K562 (cell line): ENCODE results near the gene TXN2. TPM values are rescaled to one million over a fixed set of nuclear protein-coding genes. Genes with fewer than 3 reads are reported as not detected.
A peak's percentile ranks its signal among the peaks of the same experiment; 100 is the strongest.

Experiments
- ARID3B ChIP-seq: fragments of 250-450 bp; sonication (Bioruptor Pico); IDR thresholded peaks from 2 replicates; pipeline ENCODE4 v1.4.0; 2020; ENCODE audit warnings: borderline replicate concordance
- CREB5 ChIP-seq: fragments of 250-450 bp; sonication (Bioruptor Pico); IDR thresholded peaks from 2 replicates; pipeline ENCODE4 v1.5.0; 2020; ENCODE audit warnings: mild to moderate bottlenecking
- GABPA ChIP-seq: fragments of 200-800 bp; sonication (Bioruptor generic); conservative IDR thresholded peaks from 2 replicates; pipeline ENCODE4 v1.6.1; 2016; ENCODE audit warnings: low read depth, missing genetic modification characterization, missing compliant biosample characterization
- MYBL2 ChIP-seq, 2 experiments: fragments of 450-650 bp in 1 of 2; sonication (generic) in 1 of 2; formaldehyde crosslinking in 1 of 2; IDR thresholded peaks; 2 replicates each; pipeline versions ENCODE4 v1.6.1 to v1.8.1; 2017 to 2022; ENCODE audit warnings: borderline replicate concordance in 1 of 2, inconsistent platforms in 1 of 2, low read depth in 1 of 2, mild to moderate bottlenecking in 1 of 2, missing genetic modification reagents in 1 of 2, moderate library complexity in 1 of 2
- NUFIP1 ChIP-seq: fragments of 450-650 bp; IDR thresholded peaks from 2 replicates; pipeline ENCODE4 v1.6.1; 2018; ENCODE audit not compliant: partially characterized antibody
- ZBTB40 ChIP-seq, 2 experiments: fragments of 450-650 bp in 1 of 2; sonication (generic) in 1 of 2; formaldehyde crosslinking in 1 of 2; IDR thresholded peaks; 2 replicates each; pipeline versions ENCODE4 v1.7.1 to v1.9.0; 2016 to 2022; ENCODE audit warnings: inconsistent platforms in 1 of 2, mild to moderate bottlenecking in 1 of 2, missing genetic modification reagents in 1 of 2
- ZNF146 ChIP-seq: IDR thresholded peaks from one replicate; pipeline ENCODE4 v1.6.1; 2018; ENCODE audit warnings: missing compliant biosample characterization; ENCODE audit not compliant: unreplicated experiment
- ZNF174 ChIP-seq: fragments of 250-450 bp; sonication (Bioruptor Pico); IDR thresholded peaks from 2 replicates; pipeline ENCODE4 v1.4.0; 2020; ENCODE audit warnings: mild to moderate bottlenecking
- ZNF311 ChIP-seq: fragments of 250-450 bp; sonication (Bioruptor Pico); IDR thresholded peaks from 2 replicates; pipeline ENCODE4 v1.4.0; 2020; ENCODE audit warnings: mild to moderate bottlenecking, moderate library complexity
- ZNF639 ChIP-seq, 2 experiments: fragments of 200-800 bp in 1 of 2; sonication (Bioruptor generic) in 1 of 2; sonication (generic) in 1 of 2; formaldehyde crosslinking in 1 of 2; IDR thresholded peaks in 1 of 2; conservative IDR thresholded peaks in 1 of 2; 2 replicates each; pipeline versions ENCODE4 v1.5.0 to v1.6.1; 2016 to 2020; ENCODE audit warnings: missing compliant biosample characterization in 1 of 2, missing genetic modification characterization in 1 of 2, missing genetic modification reagents in 1 of 2
- ZSCAN29 ChIP-seq: fragments of 450-650 bp; IDR thresholded peaks from 2 replicates; pipeline ENCODE4 v1.6.1; 2017
- polyA plus RNA-seq, 8 experiments: library from polyadenylated mRNA; depleted of rRNA in 4 of 8; stranded (reverse) in 5 of 8; unstranded in 3 of 8; fragments of >200 nt; fragmentation: Nextera tagmentation in 2 of 8; fragmentation: Illumina TruSeq in 1 of 8; extraction: Ambion mirVana in 2 of 8; extraction: Trizol in 1 of 8; gene quantifications; 2 replicates each; pipeline versions ENCODE4 v1.2.1 to v1.2.3, GENCODE V29; 2011 to 2014; ENCODE audit warnings: inconsistent platforms in 1 of 8, missing spikeins in 1 of 8
- total RNA-seq, 7 experiments: library from RNA; depleted of rRNA in 6 of 7; stranded (reverse); fragments of >200 nt in 6 of 7; fragmentation: Illumina TruSeq in 2 of 7; extraction: Trizol in 2 of 7; gene quantifications; 2 replicates each; pipeline versions ENCODE4 v1.2.1 to v1.2.3, GENCODE V29; 2011 to 2021; ENCODE audit warnings: low replicate concordance in 1 of 7

The TXN2 gene
- total and polyA plus RNA-seq, 9 of the 15 experiments (the other 6 are each of a cell fraction or from before 2014, with no cell fraction given) = 48.5 to 399 (median 118) TPM

GRCh38 chr22:36506637-36507517 lies 25.4 kb upstream of the TXN2 start, which contains the start of gene FOXRED2 (continued):
- TF ChIP-seq CREB5 (CRISPR knock-in tag) (no peak), ZNF311 (no peak), GABPA (0 out of 2 replicates have a peak, but pooled peaks have one; percentile 15), ZNF146 (CRISPR knock-in tag) (no peak), ZSCAN29 (no peak), ZNF639 (CRISPR knock-in tag; conservative IDR thresholded peaks at IDR 0.05 in 1 of 2, IDR thresholded peaks at IDR 0.05 in 1 of 2) (peak in 1 of 2 experiments; percentile 53; a peak in 2 of 4 replicates), ARID3B (no peak), MYBL2 (IDR thresholded peaks at IDR 0.05; ENCODE audit: low read depth) (no peak), MYBL2 (CRISPR knock-in tag; IDR thresholded peaks at IDR 0.05; ENCODE audit: borderline replicate concordance) (no peak), ZNF174 (CRISPR knock-in tag) (no peak), ZBTB40 (IDR thresholded peaks at IDR 0.05) (no peak), ZBTB40 (CRISPR knock-in tag; IDR thresholded peaks at IDR 0.05) (no peak), NUFIP1 (no peak)
